H1 (cell line): ENCODE results near the gene OR9A4. TPM values are rescaled to one million over a fixed set of nuclear protein-coding genes. Genes with fewer than 3 reads are reported as not detected.
A peak's percentile ranks its signal among the peaks of the same experiment; 100 is the strongest.

Experiments used
- CTCF ChIA-PET: fragments of 300-600 bp; sonication (Branson Sonifier 250); formaldehyde crosslinking; loops from one replicate; lab custom pipeline; 2021; ENCODE audit not compliant: partially characterized antibody; lab: Charles Lee
- POLR2A ChIA-PET: fragments of 300-600 bp; sonication (Branson Sonifier 250); formaldehyde crosslinking; loops from one replicate; lab custom pipeline; 2021; ENCODE audit warnings: inconsistent platforms; ENCODE audit not compliant: partially characterized antibody; lab: Charles Lee
- DNase-seq, 2 experiments: peaks; one replicate each; pipeline versions ENCODE4 v3.0.0 to v3.0.0-alpha.2; 2010 to 2022; ENCODE audit warnings: low spot score in 2 of 2, low read depth in 1 of 2, mixed read lengths in 1 of 2
- FAIRE-seq: peaks from 2 replicates; lab custom pipeline; 2011; peaks lifted over from hg19 to GRCh38; lab: Jason Lieb, UNC
- H2AFZ ChIP-seq: 2 replicates; pipeline ENCODE4 v1.8.1; 2012; ENCODE audit warnings: low read length, inconsistent platforms
- H2AK5ac ChIP-seq: 2 replicates; pipeline ENCODE4 v1.6.1; 2013; ENCODE audit warnings: low read depth, low read length
- H2BK120ac ChIP-seq: replicated peaks from 2 replicates; pipeline ENCODE3; 2013; ENCODE audit warnings: low read depth, low read length, inconsistent platforms
- H2BK12ac ChIP-seq: 2 replicates; pipeline ENCODE4 v1.6.1; 2013; ENCODE audit warnings: low read depth, low read length
- H2BK15ac ChIP-seq: 2 replicates; pipeline ENCODE4 v1.6.1; 2013; ENCODE audit warnings: low read length
- H2BK20ac ChIP-seq: 2 replicates; pipeline ENCODE4 v1.6.1; 2013; ENCODE audit warnings: low read length
- H2BK5ac ChIP-seq: 2 replicates; pipeline ENCODE4 v1.6.1; 2013; ENCODE audit warnings: low read depth, low read length
- H3K14ac ChIP-seq: 2 replicates; pipeline ENCODE4 v1.6.1; 2013; ENCODE audit warnings: inconsistent platforms; ENCODE audit not compliant: insufficient read length
- H3K18ac ChIP-seq: 2 replicates; pipeline ENCODE4 v1.6.1; 2013; ENCODE audit warnings: low read length; ENCODE audit errors: extremely low read depth
- H3K23ac ChIP-seq: 2 replicates; pipeline ENCODE4 v1.6.1; 2013; ENCODE audit warnings: inconsistent platforms; ENCODE audit not compliant: insufficient read length
- H3K23me2 ChIP-seq: 2 replicates; pipeline ENCODE4 v1.6.1; 2013; ENCODE audit warnings: low read depth, low read length
- H3K27ac ChIP-seq: 2 replicates; pipeline ENCODE4 v1.6.1; 2011; ENCODE audit warnings: low read depth, low read length, inconsistent platforms
- H3K27me3 ChIP-seq, 4 experiments: replicated peaks in 1 of 4; 1 replicate in 1 of 4; 2 replicates in 3 of 4; pipeline versions ENCODE4 v1.6.1 to v1.8.1; 2011 to 2013; ENCODE audit warnings: low read length in 3 of 4, mild to moderate bottlenecking in 3 of 4, inconsistent platforms in 2 of 4, mixed read lengths in 2 of 4, moderate library complexity in 1 of 4; ENCODE audit not compliant: control insufficient read depth in 3 of 4, insufficient read depth in 3 of 4; ENCODE audit errors: extremely low read depth in 1 of 4
- H3K36me3 ChIP-seq, 4 experiments: 2 replicates each; pipeline versions ENCODE4 v1.6.1 to v1.8.1; 2011 to 2013; ENCODE audit warnings: mild to moderate bottlenecking in 4 of 4, low read length in 3 of 4, moderate library complexity in 2 of 4, control low read depth in 1 of 4, inconsistent platforms in 1 of 4; ENCODE audit not compliant: insufficient read depth in 4 of 4, control insufficient read depth in 2 of 4
- H3K4ac ChIP-seq: replicated peaks from 2 replicates; pipeline ENCODE3; 2013; ENCODE audit warnings: low read length, low read depth, mixed read lengths, inconsistent platforms; ENCODE audit not compliant: insufficient read length
- H3K4me1 ChIP-seq, 4 experiments: replicated peaks in 1 of 4; 1 replicate in 1 of 4; 2 replicates in 3 of 4; pipeline versions ENCODE4 v1.6.1 to v1.8.1; 2011 to 2013; ENCODE audit warnings: low read length in 3 of 4, inconsistent platforms in 2 of 4, mixed read lengths in 1 of 4; ENCODE audit not compliant: insufficient read depth in 4 of 4, control insufficient read depth in 3 of 4
- H3K4me2 ChIP-seq, 2 experiments: 2 replicates each; pipeline versions ENCODE4 v1.6.1 to v1.8.1; 2011 to 2013; ENCODE audit warnings: low read depth in 2 of 2, low read length in 2 of 2, control low read depth in 1 of 2, inconsistent platforms in 1 of 2, mild to moderate bottlenecking in 1 of 2; ENCODE audit not compliant: insufficient read depth in 1 of 2
- H3K4me3 ChIP-seq, 4 experiments: fragments of 200-600, 300-600 bp in 1 of 4; sonication (generic), shearing (Covaris generic), sonication (Bioruptor Twin) in 1 of 4; 2 replicates each; pipeline versions ENCODE4 v1.5.1 to v1.8.1; 2011 to 2016; ENCODE audit warnings: low read length in 4 of 4, low read depth in 3 of 4, control low read depth in 2 of 4, inconsistent platforms in 2 of 4, mild to moderate bottlenecking in 2 of 4, mixed read lengths in 1 of 4, moderate library complexity in 1 of 4; ENCODE audit not compliant: insufficient read depth in 2 of 4; ENCODE audit errors: extremely low read depth in 1 of 4
- H3K56ac ChIP-seq: replicated peaks from 2 replicates; pipeline ENCODE3; 2013; ENCODE audit warnings: low read depth, mild to moderate bottlenecking, mixed read lengths, low read length, inconsistent platforms; ENCODE audit not compliant: insufficient read length
- H3K79me1 ChIP-seq: 2 replicates; pipeline ENCODE4 v1.6.1; 2013; ENCODE audit warnings: low read depth, low read length, control low read depth
- H3K79me2 ChIP-seq, 2 experiments: 2 replicates each; pipeline versions ENCODE4 v1.6.1 to v1.8.1; 2012 to 2013; ENCODE audit warnings: low read length in 2 of 2, mild to moderate bottlenecking in 2 of 2, inconsistent platforms in 1 of 2; ENCODE audit not compliant: insufficient read depth in 2 of 2, control insufficient read depth in 1 of 2
- H3K9ac ChIP-seq, 4 experiments: replicated peaks in 1 of 4; 1 replicate in 1 of 4; 2 replicates in 3 of 4; pipeline versions ENCODE4 v1.6.1 to v1.8.1; 2011 to 2013; ENCODE audit warnings: low read depth in 3 of 4, low read length in 3 of 4, control low read depth in 2 of 4, mild to moderate bottlenecking in 2 of 4, moderate library complexity in 2 of 4, inconsistent platforms in 1 of 4; ENCODE audit errors: extremely low read depth in 1 of 4
- H3K9me3 ChIP-seq, 2 experiments: 2 replicates each; pipeline versions ENCODE4 v1.6.1 to v1.8.1; 2012 to 2013; ENCODE audit warnings: mild to moderate bottlenecking in 2 of 2, moderate library complexity in 2 of 2, control low read depth in 1 of 2, inconsistent platforms in 1 of 2, low read depth in 1 of 2, low read length in 1 of 2, mixed read lengths in 1 of 2; ENCODE audit not compliant: insufficient read depth in 2 of 2
- H4K20me1 ChIP-seq, 2 experiments: replicated peaks in 1 of 2; 2 replicates each; pipeline versions ENCODE3 to v1.8.1; 2011 to 2013; ENCODE audit warnings: inconsistent platforms in 2 of 2, low read length in 2 of 2, mild to moderate bottlenecking in 1 of 2; ENCODE audit not compliant: insufficient read depth in 2 of 2, control insufficient read depth in 1 of 2
- H4K5ac ChIP-seq: 2 replicates; pipeline ENCODE4 v1.6.1; 2013; ENCODE audit warnings: low read length, low read depth, mixed read lengths, inconsistent platforms; ENCODE audit not compliant: insufficient read length
- H4K8ac ChIP-seq: 2 replicates; pipeline ENCODE4 v1.8.0; 2013; ENCODE audit warnings: mild to moderate bottlenecking, moderate library complexity, low read length, inconsistent platforms; ENCODE audit not compliant: insufficient read depth; ENCODE audit errors: extremely low read depth
- H4K91ac ChIP-seq: replicated peaks from 2 replicates; pipeline ENCODE3; 2013; ENCODE audit warnings: low read length, mixed read lengths, inconsistent platforms; ENCODE audit not compliant: insufficient read length
- ASH2L ChIP-seq: fragments of 200-600, 300-600 bp; sonication (generic); IDR thresholded peaks from one replicate; pipeline ENCODE4 v1.7.1; 2017; ENCODE audit warnings: low read length
- BCL11A ChIP-seq, 2 experiments: IDR thresholded peaks; one replicate each; pipeline ENCODE4 v1.6.1; 2011; ENCODE audit warnings: low read depth in 2 of 2, low read length in 2 of 2, mild to moderate bottlenecking in 2 of 2
- CBX8 ChIP-seq: fragments of 300-800, 300-1000 bp; sonication (generic); IDR thresholded peaks from 2 replicates; pipeline ENCODE4 v1.7.1; 2016; ENCODE audit warnings: low read depth, low read length, borderline replicate concordance
- FOSL1 ChIP-seq: IDR thresholded peaks from 2 replicates; pipeline ENCODE4 v1.6.1; 2011; ENCODE audit warnings: mild to moderate bottlenecking, low read depth, low read length, moderate library complexity; ENCODE audit not compliant: insufficient read depth
- SUZ12 ChIP-seq: fragments of 200-600 bp; sonication (generic); IDR thresholded peaks from 2 replicates; pipeline ENCODE4 v1.6.1; 2012; ENCODE audit warnings: mild to moderate bottlenecking, inconsistent platforms, low read length, moderate library complexity, mixed read lengths
- TBP ChIP-seq: IDR thresholded peaks from 2 replicates; pipeline ENCODE4 v1.6.1; 2011; ENCODE audit warnings: low read depth, low read length, improper control_type of control experiment
- YY1 ChIP-seq: IDR thresholded peaks from 2 replicates; pipeline ENCODE4 v1.6.1; 2011; ENCODE audit warnings: low read depth, mild to moderate bottlenecking, low read length
- WGBS, 2 experiments: shearing (Covaris generic) in 1 of 2; methylation state at CpG; one replicate each; pipeline versions ENCODE4 v1.1.6 to v1.1.7; 2013 to 2015; ENCODE audit warnings: low lambda C conversion rate in 2 of 2, mixed read lengths in 2 of 2, inconsistent platforms in 1 of 2, low coverage in 1 of 2, missing lambda C conversion rate in 1 of 2; ENCODE audit not compliant: insufficient replicate concordance in 2 of 2, insufficient coverage in 1 of 2, insufficient read length in 1 of 2; ENCODE audit errors: extremely low coverage in 1 of 2, missing lambda C conversion rate in 1 of 2; 5-methylcytosine and 5-hydroxymethylcytosine counted together
- polyA plus RNA-seq, 7 experiments: library from polyadenylated mRNA; depleted of rRNA in 3 of 7; stranded (reverse) in 5 of 7; unstranded in 2 of 7; fragments of >200 nt in 5 of 7; fragments of 200-250 nt in 2 of 7; gene quantifications; 1 replicate in 5 of 7; 2 replicates in 1 of 7; 4 replicates in 1 of 7; pipeline versions ENCODE4 v1.2.1 to v1.2.3, GENCODE V29; 2011 to 2013; ENCODE audit warnings: missing spikeins in 2 of 7, mixed read lengths in 2 of 7
- total RNA-seq: library from RNA; stranded (reverse); fragmentation: NEBNext Ultra II Directional; extraction: Animal tissue kit (Norgen Biotek cat#: 25700); gene quantifications from 2 replicates; pipeline ENCODE4 v1.2.1, GENCODE V29; 2021

OR9A4 gene
- total and polyA plus RNA-seq, 2 of the 8 experiments (the other 6 are each of a cell fraction or from before 2014, with no cell fraction given): not detected

DNA sequence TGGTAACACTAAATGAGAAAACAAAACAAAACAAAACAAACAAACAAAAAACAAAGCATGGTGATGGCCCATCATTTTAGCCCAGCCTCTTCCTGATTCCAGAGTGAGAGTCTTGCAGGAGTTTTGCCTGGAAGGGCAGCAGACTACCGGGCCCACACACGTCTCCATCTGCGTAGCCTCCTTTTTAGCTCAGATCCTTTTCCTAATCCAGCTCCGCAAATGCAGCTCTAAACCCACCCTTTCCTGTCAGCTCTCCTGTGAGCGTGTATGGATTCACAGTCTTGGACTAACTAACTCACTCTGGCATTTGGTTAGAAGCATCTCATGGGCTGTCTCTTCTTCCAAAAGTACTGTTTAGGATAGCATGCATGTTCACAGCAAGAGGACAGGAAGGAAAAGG, 14.0 kb downstream of the OR9A4 start:
- peak overlapping the region; percentile 91 for H2AFZ ChIP-seq
- FAIRE-seq (no peak), DNase-seq (no peak)
- H2BK12ac ChIP-seq: no peak overlapping the region
- H3K23me2 ChIP-seq: peaks cover 2% of the 10 kb centered on the region; the same call in 1 of the 2 replicates
- H3K56ac ChIP-seq: no peak overlapping the region
- H4K20me1 ChIP-seq: no peaks in the 10 kb centered on the region
- no peak overlapping the region for H4K8ac ChIP-seq
- H4K91ac ChIP-seq: no peak overlapping the region
- no peak overlapping the region for H3K18ac ChIP-seq
- ChIA-PET POLR2A (no interaction called here), CTCF (interaction anchor here (0.6 to 2.6 kb wide), 3 partner anchors 10 to 45 kb away, joined by 3 to 14 read pairs (median 4); no protein-coding TSS in a partner anchor)
- H2BK20ac ChIP-seq: no peak overlapping the region
- 91% methylated on average over 5 of the region's 5 CpGs; no CpG with 5 or more reads in 1 of the 2 experiments for whole genome bisulfite sequencing, 2 experiments
- no peak overlapping the region for H3K4ac ChIP-seq
- H3K27me3 ChIP-seq: no peaks in the 10 kb centered on the region
- H3K9me3 ChIP-seq: no peaks in the 10 kb centered on the region
- H2BK120ac ChIP-seq: no peak overlapping the region
- peaks cover 0 to 3% (median 1%) of the 10 kb centered on the region in 4 experiments; a peak in 2 of 7 replicates for H3K4me1 ChIP-seq
- H3K14ac ChIP-seq: no peak overlapping the region
- H3K79me2 ChIP-seq: no peaks in the 10 kb centered on the region
- H3K9ac ChIP-seq: no peak overlapping the region
- no peak overlapping the region for H3K4me3 ChIP-seq
- no peak overlapping the region for H3K27ac ChIP-seq
- no peak overlapping the region for H4K5ac ChIP-seq
- H3K23ac ChIP-seq: no peak overlapping the region
- no peaks in the 10 kb centered on the region for H3K79me1 ChIP-seq
- H2BK5ac ChIP-seq: no peak overlapping the region
- H2BK15ac ChIP-seq: no peak overlapping the region
- no peak overlapping the region for H3K4me2 ChIP-seq
- H3K36me3 ChIP-seq: no peaks in the 10 kb centered on the region
- no peak overlapping the region for H2AK5ac ChIP-seq
- TF ChIP-seq TBP (no peak), ASH2L (no peak), FOSL1 (no peak), CBX8 (no peak), YY1 (no peak), BCL11A (IDR thresholded peaks at IDR 0.05; ENCODE audit: low read depth in 2 of 2, low read length in 2 of 2) (no peak), SUZ12 (no peak)
